ENCODE data around the gene OSBPL5. TPM values are rescaled to one million over a fixed set of nuclear protein-coding genes. Genes with fewer than 3 reads are reported as not detected.

Gene OSBPL5
- total RNA-seq, 4 donors from 2014 or later = 24.7 to 83.3 (median 48.2) TPM

DNA sequence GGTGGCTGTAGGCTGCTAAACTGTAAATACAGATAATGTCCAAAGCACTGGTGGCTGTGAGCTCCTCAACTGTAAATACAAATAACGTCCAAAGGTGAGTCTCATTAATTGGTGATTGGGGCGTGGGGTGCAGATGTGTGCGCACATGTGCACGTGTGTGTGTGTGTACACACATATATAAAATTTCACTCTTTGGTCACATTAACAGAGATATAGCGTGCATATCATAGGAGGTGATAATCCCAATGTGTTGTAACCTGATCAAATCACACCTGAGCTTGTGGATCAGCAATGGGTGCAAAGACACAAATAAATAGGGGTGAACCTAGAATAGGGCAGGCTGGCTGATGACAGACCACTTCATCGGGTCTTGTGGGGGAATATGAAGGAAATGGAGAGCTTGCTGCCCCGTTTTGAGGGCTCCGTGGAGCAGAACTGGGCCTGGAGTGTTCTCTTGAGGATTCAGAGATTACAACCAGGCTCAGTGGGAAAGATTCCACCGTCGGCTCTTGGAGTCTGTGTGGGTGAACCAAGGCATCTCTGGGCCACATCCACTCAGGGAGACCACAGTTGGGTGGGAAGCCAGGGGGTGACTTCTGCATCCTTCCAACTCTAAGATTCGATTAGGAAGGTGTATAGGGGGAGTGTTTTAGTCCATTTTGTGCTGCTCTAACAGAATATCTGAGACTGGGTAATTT is 24.9 kb upstream of the OSBPL5 start:
- no peak overlapping the region for H3K4me3 ChIP-seq
- H3K9me3 ChIP-seq = no peaks in the 10 kb centered on the region
- TF ChIP-seq CTCF (IDR thresholded peaks at IDR 0.05) = no peak
- TF ChIP-seq POLR2A (IDR thresholded peaks at IDR 0.05) = no peak
- no peak overlapping the region for H3K27ac ChIP-seq
- intact Hi-C loops (cut with DNase I; ENCODE audit: low total_unique reads) = no loop called here
- no peaks in the 10 kb centered on the region for H3K27me3 ChIP-seq
- no peaks in the 10 kb centered on the region for H3K36me3 ChIP-seq
- no peak for DNase-seq
- no peaks in the 10 kb centered on the region for H3K4me1 ChIP-seq

GRCh38 chr11:3189196-3189843 is 24.2 kb upstream of the OSBPL5 start:
- no peaks in the 10 kb centered on the region for H3K36me3 ChIP-seq
- no peak for DNase-seq
- H3K4me3 ChIP-seq = no peak overlapping the region
- H3K27me3 ChIP-seq = no peaks in the 10 kb centered on the region
- H3K9me3 ChIP-seq = no peaks in the 10 kb centered on the region
- H3K27ac ChIP-seq = no peak overlapping the region
- intact Hi-C loops (cut with DNase I; ENCODE audit: low total_unique reads) = no loop called here
- no peaks in the 10 kb centered on the region for H3K4me1 ChIP-seq
- TF ChIP-seq CTCF (IDR thresholded peaks at IDR 0.05) = no peak
- no peak for TF ChIP-seq POLR2A (IDR thresholded peaks at IDR 0.05)

- no peaks in the 10 kb centered on the region for H3K9me3 ChIP-seq
- H3K36me3 ChIP-seq = no peaks in the 10 kb centered on the region
- TF ChIP-seq POLR2A (IDR thresholded peaks at IDR 0.05) = no peak
- TF ChIP-seq CTCF (IDR thresholded peaks at IDR 0.05) = no peak
- H3K27ac ChIP-seq = no peak overlapping the region
- no peaks in the 10 kb centered on the region for H3K4me1 ChIP-seq
- DNase-seq = no peak
- H3K27me3 ChIP-seq = no peaks in the 10 kb centered on the region
- H3K4me3 ChIP-seq = no peak overlapping the region
- intact Hi-C loops (cut with DNase I; ENCODE audit: low total_unique reads) = no loop called here
Observed at GRCh38 chr11:3188496-3189195, 23.5 kb upstream of the OSBPL5 start.

DNA sequence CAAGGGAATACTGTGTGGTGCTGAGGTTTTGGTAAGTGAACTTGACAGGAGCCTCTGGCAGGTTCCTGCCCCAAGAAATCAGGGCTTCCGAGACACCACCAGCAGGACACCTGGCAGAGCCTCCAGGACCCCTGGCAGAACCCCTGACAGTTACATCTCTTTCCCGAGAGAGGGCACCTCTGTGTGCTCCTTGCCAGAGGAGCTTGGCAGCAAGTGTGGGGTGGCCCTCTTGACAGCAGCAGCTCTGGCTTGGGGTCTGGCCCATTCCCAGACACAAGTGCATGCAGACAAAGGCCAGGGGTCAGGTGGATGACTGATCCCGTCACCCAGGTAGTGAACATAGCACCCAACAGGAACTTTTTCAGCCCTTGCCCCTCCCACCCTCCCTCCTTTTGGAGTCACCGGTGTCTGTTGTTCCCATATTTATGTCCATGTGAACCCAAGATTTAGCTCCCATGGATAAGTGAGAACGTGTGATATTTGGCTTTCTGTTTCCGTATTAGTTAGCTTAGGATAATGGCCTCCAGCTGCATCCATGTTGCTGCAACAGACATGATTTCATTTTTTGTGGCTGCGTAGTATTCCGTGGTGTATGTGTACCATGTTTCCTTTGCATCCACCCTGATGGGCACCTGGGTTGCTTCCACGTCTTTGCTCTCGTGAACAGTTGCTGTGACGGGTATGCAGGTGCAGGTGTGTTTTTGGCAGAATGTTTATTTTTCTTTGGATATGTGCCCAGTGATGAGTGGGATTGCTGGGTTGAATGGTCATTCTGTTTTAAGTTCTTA is 21.2 kb upstream of the OSBPL5 start:
- DNase-seq = no peak
- Histone ChIP-seq H3K9me3 (no peaks in the 10 kb centered on the region), H3K4me1 (no peaks in the 10 kb centered on the region), H3K4me3 (no peak overlapping the region), H3K27me3 (no peaks in the 10 kb centered on the region), H3K36me3 (no peaks in the 10 kb centered on the region), H3K27ac (no peak overlapping the region)
- TF ChIP-seq CTCF (IDR thresholded peaks at IDR 0.05) (no peak), POLR2A (IDR thresholded peaks at IDR 0.05) (no peak)
- intact Hi-C loops (cut with DNase I; ENCODE audit: low total_unique reads) = no loop called here

Data from uterus (tissue), 4 donors.